ENCODE results near the gene DNAJC16. TPM values are rescaled to one million over a fixed set of nuclear protein-coding genes. Genes with fewer than 3 reads are reported as not detected.

DNAJC16 gene
- polyA plus RNA-seq, 1 donor (not counting 4 experiments of a cell fraction or from before 2014, with no cell fraction given), result 13.7 TPM

DNA sequence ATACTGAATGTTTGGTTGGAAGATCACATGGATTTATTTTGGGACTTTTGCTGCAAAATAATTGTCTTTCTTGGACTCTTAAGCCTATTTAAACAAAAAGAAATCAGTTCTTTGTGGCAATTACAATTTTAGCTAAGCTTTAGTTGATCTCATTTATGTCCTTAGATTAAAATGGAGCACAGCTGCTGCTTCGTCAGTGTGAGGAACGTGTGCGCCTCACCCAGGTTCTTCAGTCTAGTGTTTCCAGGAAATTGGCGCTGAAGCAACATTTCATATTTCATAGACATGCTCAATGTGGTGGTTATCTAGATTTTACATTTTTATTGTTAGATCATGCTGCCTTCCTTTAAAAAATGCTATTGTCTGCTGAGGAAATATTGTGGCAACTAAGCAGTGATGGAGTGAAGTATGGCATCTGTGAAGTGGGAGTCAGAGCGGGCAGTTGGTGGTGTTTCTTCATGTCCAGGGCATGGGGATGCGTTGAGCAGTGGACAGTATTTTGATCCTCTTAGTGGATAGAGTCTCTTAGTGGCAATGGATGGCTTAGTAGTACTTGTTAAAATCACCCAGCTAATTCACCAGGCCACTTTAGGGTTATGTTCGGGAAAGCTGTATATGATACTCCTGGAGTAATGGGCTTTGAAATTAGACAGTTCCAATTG is 96.2 kb downstream of the DNAJC16 start:
- H3K9me3 ChIP-seq (ENCODE audit: control insufficient read depth, low read depth, low read length), result no peaks in the 10 kb centered on the region
- no peak overlapping the region for H3K9ac ChIP-seq (ENCODE audit: control insufficient read depth, extremely low read depth, insufficient read depth, low read length)
- peaks cover 17% of the 10 kb centered on the region for H3K4me1 ChIP-seq (ENCODE audit: control insufficient read depth, extremely low read depth, insufficient read depth, low read length)
- H3K79me2 ChIP-seq (ENCODE audit: control insufficient read depth, insufficient read depth, low read length), result peaks cover 92% of the 10 kb centered on the region
- no peak overlapping the region for H2AFZ ChIP-seq (ENCODE audit: control insufficient read depth, low read length)
- no peak for DNase-seq (ENCODE audit: low read depth, low spot score)
- no peaks in the 10 kb centered on the region for H3K27me3 ChIP-seq (ENCODE audit: control insufficient read depth, extremely low read depth, insufficient read depth, low read length)
- no peak overlapping the region for H3K4me2 ChIP-seq (ENCODE audit: control insufficient read depth, extremely low read depth, insufficient read depth, low read depth, low read length)
- H3K36me3 ChIP-seq (ENCODE audit: control insufficient read depth in 2 of 2, extremely low read depth in 1 of 2, insufficient read depth in 2 of 2, low read length in 2 of 2), result peaks cover 8 to 18% of the 10 kb centered on the region in 2 experiments
- H3K27ac ChIP-seq (ENCODE audit: control insufficient read depth, insufficient read depth, low read length), result no peak overlapping the region
- no peak for FAIRE-seq
- H3K4me3 ChIP-seq (ENCODE audit: control insufficient read depth in 2 of 3, extremely low read depth in 1 of 3, insufficient read depth in 2 of 3, low read depth in 1 of 3, low read length in 3 of 3), result no peak overlapping the region
- H3K9me1 ChIP-seq (ENCODE audit: control insufficient read depth, extremely low read depth, insufficient read depth, low read length), result no peaks in the 10 kb centered on the region
- dilution Hi-C loops (cut with MboI; ENCODE audit: extremely low pct_ligation_motif_present, low sequenced_read_pairs), result no loop called here
- peaks cover 3% of the 10 kb centered on the region for H4K20me1 ChIP-seq (ENCODE audit: control insufficient read depth, extremely low read depth, insufficient read depth, low read length)
- TF ChIP-seq CTCF (optimal IDR thresholded peaks at IDR 0.05 in 1 of 3, IDR thresholded peaks at IDR 0.05 in 1 of 3, conservative IDR thresholded peaks at IDR 0.05 in 1 of 3; ENCODE audit: extremely low read depth in 1 of 3, insufficient read depth in 2 of 3, low read length in 3 of 3), result no peak
- TF ChIP-seq EZH2 (IDR thresholded peaks at IDR 0.05; ENCODE audit: low read length), result no peak

- Histone ChIP-seq H3K4me2 (ENCODE audit: control insufficient read depth, extremely low read depth, insufficient read depth, low read depth, low read length) (no peak overlapping the region), H4K20me1 (ENCODE audit: control insufficient read depth, extremely low read depth, insufficient read depth, low read length) (peaks cover 3% of the 10 kb centered on the region), H3K36me3 (ENCODE audit: control insufficient read depth in 2 of 2, extremely low read depth in 1 of 2, insufficient read depth in 2 of 2, low read length in 2 of 2) (peaks cover 10 to 18% of the 10 kb centered on the region in 2 experiments), H3K4me1 (ENCODE audit: control insufficient read depth, extremely low read depth, insufficient read depth, low read length) (peaks cover 17% of the 10 kb centered on the region), H3K4me3 (ENCODE audit: control insufficient read depth in 2 of 3, extremely low read depth in 1 of 3, insufficient read depth in 2 of 3, low read depth in 1 of 3, low read length in 3 of 3) (no peak overlapping the region), H3K79me2 (ENCODE audit: control insufficient read depth, insufficient read depth, low read length) (peaks cover 90% of the 10 kb centered on the region), H3K9me3 (ENCODE audit: control insufficient read depth, low read depth, low read length) (no peaks in the 10 kb centered on the region), H3K9ac (ENCODE audit: control insufficient read depth, extremely low read depth, insufficient read depth, low read length) (no peak overlapping the region), H3K27ac (ENCODE audit: control insufficient read depth, insufficient read depth, low read length) (no peak overlapping the region), H3K27me3 (ENCODE audit: control insufficient read depth, extremely low read depth, insufficient read depth, low read length) (no peaks in the 10 kb centered on the region), H2AFZ (ENCODE audit: control insufficient read depth, low read length) (no peak overlapping the region), H3K9me1 (ENCODE audit: control insufficient read depth, extremely low read depth, insufficient read depth, low read length) (no peaks in the 10 kb centered on the region)
- FAIRE-seq, result no peak
- dilution Hi-C loops (cut with MboI; ENCODE audit: extremely low pct_ligation_motif_present, low sequenced_read_pairs), result no loop called here
- TF ChIP-seq EZH2 (IDR thresholded peaks at IDR 0.05; ENCODE audit: low read length) (no peak), CTCF (optimal IDR thresholded peaks at IDR 0.05 in 1 of 3, IDR thresholded peaks at IDR 0.05 in 1 of 3, conservative IDR thresholded peaks at IDR 0.05 in 1 of 3; ENCODE audit: extremely low read depth in 1 of 3, insufficient read depth in 2 of 3, low read length in 3 of 3) (no peak)
- DNase-seq (ENCODE audit: low read depth, low spot score), result no peak
Observed at GRCh38 chr1:15623435-15623834, 96.8 kb downstream of the DNAJC16 start.

All from keratinocyte (primary cell).